UCSD-AML1 (cell line): Measurements from ENCODE around the gene HNRNPF.

Source experiments
- DNase-seq: peaks from one replicate; lab custom pipeline; 2025; ENCODE audit not compliant: unreplicated experiment; lab: John Stamatoyannopoulos, UW

The HNRNPF gene

DNA sequence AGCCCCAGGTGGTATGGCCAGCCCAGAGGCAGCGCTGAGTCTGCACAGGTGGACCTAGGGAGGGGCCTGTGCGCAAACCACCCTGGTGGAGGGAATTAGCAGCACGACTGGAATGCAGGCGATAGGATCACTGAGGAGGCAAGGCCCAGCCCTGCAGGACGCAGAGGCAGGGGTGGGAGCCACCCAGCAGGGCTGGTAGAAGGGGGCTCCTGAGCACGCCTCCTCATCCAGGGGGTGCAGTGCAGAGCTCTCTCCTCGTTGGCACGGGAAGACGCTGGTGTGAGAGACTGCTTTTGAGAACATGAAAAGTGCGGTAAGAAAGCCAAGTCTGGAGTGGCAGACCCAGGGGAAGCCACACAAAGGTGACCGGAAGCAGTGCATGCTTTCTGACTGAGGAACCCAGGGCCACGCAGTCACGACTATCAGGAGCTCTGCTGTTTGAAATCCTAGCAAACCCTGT, 31.5 kb downstream of the HNRNPF start:
- DNase-seq: no peak

DNA sequence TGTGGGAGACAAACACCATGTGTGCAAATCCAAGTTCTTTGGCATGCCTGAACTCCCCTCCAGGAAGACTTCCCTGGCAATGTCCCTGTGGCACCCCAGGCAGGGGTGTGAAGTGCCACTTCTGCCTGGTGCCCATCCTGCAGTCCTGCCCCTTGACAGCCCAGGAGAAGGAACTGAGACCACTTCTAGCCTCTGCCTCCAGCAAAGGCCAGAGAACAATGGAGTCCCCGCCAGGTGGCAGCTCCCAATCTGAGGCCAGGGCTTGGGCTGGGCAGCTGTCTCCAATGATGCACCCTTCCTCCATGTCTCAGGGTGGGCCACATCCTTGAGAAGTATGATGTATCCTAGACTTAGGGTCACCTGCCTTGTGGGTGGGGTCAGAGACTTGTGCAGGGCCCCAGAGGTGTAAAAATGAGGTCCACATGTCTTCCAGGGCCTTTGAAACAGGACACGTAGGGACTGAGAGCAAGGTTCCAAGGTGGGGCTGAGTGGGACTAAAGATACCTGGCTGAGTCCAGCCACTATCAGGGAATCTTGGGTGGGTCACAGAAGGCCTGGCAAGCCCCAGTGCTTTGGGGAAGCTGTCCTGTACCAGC, 32.1 kb downstream of the HNRNPF start:
- DNase-seq: no peak

DNA sequence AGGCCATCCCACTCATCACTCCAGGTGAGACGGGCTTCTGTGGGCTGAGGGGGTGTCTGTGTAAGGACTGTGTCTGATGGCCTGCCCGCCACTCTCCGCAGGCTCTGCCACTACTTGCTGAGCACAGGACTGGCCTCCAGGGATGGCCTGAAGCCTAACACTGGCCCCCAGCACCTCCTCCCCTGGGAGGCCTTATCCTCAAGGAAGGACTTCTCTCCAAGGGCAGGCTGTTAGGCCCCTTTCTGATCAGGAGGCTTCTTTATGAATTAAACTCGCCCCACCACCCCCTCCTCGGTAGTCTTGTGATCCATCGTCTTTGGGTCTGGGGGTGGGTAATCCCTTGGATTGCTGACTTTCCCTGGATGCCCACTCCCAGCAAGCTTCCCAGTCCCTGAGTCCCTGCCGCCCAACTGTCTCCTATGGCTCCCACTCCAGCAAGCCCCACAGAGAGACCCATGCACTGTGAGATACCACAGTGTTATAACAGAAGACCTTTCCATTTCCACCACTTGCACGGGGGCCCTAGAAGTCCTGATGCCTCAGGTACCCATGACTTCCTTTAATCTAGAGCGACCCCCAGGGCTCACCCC, 32.8 kb downstream of the HNRNPF start:
- DNase-seq: no peak

DNA sequence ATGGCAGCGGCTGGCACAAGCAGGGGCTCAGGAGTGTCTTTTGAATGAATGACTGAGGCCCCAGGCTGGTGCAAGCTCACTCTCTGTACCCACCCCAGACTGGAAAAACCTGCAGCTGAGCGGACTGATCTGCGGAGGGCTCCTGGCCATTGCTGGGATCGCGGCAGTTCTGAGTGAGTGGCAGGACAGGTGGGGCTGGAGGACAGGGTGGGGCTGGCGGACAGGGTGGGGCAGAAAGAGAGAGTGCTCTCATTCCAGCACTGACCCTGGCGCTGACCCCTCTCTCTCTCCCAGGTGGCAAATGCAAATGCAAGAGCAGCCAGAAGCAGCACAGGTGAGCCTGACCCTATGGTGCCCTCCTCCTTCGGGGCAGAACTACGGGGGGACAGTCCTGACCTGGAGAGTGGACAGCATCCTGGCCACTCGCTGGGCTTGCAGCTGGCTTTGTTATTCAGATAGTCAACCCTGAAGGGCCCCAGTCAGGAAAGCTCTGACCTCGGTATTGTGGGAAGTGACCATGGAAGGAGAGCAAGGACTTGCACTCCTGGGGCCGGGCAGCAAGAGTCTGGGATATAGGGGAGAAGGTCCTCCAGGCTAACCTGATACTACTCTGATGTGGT, 33.5 kb downstream of the HNRNPF start:
- DNase-seq: no peak

DNA sequence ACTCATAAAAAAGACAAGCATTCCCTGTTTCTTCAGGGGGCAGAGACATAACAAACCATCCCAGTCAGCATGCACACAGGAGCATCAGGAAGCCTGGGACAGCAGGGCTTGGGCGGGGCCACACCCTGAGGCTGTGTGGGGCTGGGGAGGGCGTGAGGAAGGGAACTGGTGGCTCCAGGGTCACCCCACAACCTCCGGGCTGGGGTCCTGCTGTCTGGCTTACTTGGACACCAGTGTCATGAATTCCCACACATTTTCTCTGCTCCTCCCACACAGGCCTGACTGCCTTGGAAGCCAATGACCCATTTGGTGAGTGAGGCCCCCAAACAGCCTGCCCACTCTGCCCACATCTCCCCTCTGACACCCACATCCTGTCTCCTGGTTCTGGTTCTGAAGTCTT, 34.8 kb downstream of the HNRNPF start:
- no peak for DNase-seq

DNA sequence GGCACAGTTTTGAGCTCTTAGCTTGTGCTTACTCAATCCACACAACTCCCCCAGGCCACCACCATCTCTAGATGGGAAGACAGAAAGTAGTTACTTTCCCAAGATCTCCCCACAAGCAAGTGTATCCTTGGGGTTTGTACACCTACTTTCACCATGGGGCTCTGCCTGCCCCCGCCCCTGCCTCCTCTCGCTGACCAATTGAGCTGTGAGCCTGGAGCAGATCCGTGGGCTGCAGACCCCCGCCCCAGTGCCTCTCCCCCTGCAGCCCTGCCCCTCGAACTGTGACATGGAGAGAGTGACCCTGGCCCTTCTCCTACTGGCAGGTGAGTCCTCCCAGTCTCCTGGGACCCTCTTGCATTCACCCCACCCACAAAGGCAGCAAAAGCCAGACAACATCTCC, 35.5 kb downstream of the HNRNPF start:
- no peak for DNase-seq

DNA sequence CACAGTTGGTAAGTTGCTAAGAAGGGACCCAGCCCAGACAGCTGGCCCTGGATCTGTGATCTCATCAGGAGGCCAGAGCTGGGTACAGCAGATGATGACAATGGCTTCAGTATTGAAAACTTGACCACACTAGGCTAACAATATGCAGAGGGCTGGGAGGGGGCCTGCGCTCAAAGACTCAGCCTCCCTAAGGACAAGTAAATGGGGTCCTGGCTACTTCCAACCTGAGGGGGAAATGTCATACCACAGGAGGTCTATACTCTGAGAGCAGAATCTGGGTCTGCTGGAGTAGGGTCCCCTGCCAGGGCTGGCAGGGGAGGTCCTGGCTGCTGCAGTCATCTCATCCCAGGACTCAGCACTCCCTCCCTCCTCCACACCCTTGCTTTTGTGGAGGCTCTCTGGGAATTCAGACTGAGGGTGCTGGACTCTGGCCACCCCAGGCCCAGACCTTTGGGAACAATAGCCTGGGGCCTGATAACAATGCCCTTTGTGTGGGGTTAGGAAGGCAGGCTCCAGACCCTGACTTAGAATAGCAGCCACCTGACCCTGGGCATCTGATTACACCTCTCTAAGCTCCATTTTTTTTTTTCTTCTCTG, 36.1 kb downstream of the HNRNPF start:
- DNase-seq: no peak

DNA sequence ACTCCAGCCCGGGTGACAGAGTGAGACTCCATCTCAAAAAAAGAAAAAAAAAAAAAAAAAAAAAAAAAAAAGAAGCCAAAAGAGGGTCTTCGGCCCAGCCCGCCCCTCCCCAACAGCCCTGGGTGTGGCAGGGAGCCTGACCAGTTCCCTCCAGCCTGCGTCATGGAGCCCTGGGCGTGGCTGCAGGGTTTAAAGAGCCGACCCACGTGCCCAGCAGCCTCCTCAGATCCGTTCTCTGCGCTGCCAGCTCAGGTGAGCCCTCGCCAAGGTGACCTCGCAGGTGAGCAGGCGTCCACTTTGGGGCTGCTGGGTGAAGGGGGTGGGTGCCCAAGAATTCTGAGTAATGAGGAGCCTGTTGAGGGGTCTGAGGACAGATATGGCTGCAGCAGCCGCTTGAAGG, 37.6 kb downstream of the HNRNPF start, which contains the start of gene FXYD4:
Gene FXYD4, plus strand, starts transcription at position 219 of the 400 bp plus-strand sequence. CDS start 2,111 bp downstream, outside the sequence.
- no peak for DNase-seq

DNA sequence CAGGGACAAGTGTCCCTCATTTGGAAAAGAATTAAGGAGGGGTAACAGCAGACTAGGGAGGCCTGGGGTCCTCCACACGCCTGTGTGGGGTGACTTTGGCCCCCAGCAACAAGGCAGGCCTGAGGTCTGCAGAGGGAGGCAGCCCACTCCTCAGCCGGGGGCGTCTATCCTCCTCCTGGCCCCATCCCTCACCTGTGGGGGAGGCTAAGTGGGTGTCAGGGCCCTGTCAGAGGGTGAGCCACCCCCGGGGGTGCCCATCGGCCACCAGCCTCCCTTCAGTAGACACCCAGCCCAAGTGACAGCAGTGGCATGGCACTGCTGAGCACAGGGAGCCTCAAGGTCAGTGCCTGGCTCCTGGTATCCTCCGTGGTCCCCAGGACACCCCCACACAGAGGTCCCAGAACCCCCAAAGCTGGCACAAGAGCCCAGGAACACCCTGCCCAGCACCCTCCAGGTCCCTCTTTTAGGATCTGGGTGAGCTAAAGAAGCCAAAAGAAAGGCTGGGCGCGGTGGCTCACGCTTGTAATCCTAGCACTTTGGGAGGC, 38.2 kb downstream of the HNRNPF start:
- no peak for DNase-seq

DNA sequence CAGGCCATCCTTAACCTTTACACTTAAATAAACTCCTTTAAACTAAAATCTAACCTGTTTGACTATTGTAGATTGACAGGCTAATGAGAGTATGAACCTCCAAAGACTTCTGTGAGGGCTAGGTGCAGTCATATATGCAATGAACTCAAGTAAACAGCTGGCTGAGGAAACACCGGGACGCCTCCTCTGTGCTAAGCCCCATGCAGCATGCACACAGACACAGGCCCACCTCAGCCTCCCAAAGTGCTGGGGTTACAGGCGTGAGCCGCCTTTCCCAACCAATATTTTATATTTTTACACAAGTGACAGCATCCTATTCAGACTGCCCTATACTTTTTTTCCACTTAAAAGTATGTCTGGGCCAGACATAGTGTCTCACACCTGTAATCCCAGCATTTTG, 39.1 kb downstream of the HNRNPF start:
- DNase-seq: no peak

DNA sequence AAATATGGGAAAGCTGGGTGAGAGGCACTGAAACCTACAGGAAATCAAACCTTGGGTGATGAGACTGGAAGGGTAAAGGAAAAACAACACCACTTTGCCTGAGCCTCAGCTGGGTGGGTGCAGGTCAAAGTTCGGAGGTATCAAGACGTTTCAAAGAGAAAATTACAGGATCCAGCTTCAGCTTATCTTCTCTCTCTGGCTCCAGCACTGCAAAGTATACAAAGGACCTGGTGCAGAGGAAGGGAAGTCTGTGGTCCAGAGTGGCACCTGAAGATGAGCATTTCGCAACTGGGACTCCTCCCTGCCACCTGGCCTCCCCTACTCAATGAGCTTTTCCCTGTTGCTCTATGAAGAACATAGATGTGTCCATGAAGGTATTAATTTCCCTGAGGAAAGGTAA, 44.0 kb downstream of the HNRNPF start:
- DNase-seq: no peak

DNA sequence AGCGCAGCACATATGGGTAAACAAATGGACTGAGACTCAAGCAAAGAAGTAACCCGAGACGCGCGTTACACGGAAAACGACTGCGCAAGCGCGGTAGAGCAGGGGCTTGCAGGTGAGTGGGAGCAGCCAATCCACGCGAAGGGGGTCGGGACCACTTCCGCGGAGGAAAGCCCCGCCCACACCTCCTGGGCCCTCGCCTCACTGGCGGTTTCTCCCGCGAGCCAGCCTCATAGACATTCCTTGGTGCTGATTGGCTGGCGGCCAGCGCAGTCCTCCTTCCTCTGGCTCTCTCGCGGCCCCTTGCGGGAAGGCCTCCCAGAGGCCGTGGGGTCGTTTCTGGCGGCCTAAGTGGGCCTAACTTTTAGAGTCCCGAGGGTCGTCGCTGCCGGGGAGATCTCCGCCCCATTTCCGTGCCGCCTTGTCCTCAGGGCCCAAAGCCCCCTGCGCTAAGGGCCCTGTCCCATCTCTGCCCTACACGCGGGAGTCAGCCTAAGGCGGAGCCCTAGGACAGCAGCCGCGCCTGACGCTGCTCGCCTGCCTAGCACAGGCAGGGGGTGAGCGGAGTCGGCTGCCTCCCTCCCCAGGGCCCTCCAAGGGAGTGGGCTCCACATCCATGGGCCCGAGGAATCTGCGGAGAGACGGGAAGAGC, 46.7 kb downstream of the HNRNPF start:
- DNase-seq: no peak

DNA sequence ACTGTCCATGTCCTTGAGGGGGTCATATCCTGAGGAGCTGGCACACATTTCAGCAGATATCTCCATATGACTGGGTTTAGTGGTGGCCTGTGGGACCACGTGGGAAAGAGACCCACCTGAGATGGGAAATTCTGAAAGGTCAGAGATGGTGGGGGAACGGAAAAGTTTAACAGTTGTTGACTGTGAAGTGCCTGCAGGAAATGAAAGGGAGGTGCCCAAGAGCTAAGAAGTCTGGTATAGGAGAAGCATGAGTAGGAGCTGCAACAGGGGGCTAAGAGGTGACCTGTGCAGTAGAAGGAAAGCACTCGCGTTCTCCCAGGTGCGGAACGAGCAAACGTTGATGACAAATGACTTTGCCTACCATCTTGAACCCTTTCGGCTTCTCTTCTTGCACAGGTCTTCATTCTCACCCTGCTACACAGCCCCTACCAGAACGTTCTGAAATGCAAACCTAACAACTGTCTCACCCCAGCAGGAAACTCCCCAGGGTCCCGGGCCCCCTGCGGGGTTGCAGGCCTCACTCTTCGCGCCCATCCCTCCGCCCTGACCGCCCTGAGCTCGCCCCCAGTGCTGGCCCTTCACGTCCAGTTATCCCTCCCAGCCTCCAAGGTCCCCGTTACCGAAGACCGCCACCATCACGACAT, 47.3 kb downstream of the HNRNPF start:
- DNase-seq: no peak

DNA sequence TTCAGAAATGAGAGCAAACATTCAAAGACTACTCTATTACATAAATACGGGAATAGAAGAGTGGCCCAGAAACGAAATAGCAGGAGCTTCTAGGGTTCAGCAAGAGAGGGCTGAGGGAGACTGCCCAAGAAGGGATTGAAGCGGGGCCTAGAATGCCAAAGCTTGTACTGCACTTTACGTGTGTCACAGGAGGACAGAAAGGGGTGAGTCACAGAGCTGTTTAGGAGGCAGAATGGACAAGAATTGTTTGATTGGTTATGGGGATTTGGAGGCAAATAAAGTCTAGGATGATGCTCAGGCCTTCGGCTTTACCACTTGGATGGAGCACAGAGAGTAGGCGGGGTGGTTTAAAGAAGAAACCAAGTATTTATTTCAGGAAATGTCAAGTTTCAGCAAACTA, 48.9 kb downstream of the HNRNPF start:
- no peak for DNase-seq

DNA sequence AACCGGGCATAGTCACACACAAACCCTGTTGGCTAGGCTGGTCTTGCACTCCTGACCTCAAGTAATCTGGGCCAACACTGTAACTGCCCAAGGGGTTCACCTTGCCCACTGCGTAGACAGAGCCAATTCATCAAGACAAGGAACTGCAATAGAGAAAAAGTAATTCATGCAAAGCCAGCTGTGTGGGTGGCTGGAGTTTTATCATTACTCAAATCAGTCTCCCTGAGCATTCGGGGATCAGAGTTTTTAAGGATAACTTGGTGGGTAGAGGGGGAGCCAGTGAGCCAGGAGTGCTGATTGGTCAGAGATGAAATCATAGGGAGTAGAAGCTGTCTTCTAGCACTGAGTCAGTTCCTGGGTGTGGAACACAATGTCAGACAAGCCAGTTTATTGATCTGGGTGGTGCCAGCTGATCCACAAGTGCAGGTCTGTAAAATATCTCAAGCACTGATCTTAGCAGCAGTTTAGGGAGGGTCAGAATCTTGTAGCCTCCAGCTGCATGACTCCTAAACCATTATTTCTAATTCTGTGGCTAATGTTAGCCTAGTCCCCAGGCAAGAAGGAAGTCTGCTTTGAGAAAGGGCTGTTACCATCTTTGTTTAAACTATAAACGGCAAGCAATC, 53.1 kb downstream of the HNRNPF start:
- no peak for DNase-seq

DNA sequence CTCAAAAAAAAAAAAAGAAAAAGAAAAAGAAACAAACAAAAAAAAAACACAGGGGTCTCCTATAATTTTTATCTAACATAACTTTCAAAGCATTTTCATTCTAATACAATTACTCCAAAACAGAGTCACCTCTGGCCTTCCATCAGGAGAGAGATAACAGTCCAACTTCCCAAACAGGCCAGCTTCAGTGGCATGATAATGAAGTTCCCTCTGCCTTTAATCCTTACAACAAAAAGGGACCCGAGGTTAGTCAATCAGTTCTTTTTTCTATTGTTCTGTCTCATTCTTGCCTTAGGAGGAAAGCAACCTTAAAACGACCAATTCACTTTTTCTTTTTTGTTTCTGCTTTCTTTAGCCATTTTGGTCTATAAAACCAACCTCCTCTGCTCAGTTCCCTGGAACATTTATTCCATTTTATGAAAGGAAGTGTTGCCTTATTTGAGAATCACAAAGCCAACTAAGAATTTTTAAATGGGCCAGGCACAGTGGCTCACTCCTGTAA, 54.1 kb downstream of the HNRNPF start:
- DNase-seq: no peak

DNA sequence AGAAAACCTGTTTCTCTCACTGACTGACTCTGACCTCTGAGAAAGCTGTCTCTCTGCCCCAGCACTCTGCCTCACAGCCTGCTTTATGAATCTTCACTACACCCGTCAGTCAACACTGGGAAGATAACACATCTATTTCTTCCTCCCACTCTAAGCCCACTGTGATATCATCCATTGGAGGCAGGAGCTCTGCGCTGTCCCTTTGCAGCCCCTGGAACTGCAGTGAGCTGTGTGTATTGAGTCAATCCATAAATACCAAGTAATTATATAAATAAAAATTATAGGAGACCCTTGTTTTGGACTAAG, 54.7 kb downstream of the HNRNPF start:
- DNase-seq: no peak

DNA sequence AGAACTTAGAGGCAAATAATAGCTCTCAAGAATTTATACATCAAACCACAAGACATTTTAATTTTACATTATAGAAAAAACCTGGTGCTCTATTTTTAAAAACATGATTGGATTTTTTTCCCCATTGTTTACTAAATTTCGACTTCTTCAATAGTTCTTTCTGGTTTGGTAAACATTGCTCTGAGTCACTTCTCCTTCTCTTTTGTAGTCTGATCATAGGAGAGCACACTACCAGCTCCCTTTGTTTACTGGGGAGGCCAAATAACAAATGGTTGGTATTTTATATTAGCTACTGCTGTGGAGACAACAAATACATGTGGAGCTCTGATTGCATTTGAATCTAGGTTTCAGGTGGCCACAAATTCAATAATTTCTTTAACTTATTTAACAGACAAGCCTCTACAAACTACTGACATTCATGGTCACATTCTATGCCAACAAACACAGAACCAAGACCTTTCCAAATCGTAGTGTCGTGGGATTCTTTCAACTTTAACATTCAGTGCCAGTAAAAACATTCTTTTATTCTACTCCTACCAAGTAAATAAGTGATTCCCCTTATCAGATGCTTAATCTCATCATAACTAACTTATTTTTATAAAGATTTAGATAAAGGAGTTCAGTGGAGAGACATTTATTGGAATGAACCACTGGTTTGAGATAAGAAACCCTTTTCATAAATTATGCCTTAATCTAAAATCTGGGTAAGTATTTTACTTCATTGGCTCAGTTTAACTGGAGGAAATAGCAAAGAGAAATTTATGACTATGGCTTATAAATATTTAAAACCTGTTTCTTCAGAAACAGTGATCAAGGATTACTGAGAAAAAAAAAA, 55.3 kb downstream of the HNRNPF start:
- no peak for DNase-seq

DNA sequence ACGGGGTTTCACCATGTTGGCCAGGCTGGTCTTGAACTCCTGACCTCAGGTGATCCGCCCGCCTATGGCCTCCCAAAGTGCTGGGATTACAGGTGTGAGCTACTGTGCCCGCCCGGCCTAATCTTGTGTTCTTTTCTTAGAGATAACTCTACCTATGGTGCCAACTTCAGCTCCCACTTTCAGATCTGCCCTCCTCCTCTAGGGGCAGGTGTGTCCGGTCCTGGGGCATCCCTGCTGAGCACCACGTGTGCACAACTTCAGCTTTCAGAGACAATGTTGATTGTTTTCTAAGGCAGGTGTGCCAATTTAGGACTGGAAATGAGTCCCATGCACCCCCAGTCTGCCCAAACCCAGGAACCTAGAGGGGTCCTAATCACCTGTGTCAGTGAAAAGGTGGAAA, 56.0 kb downstream of the HNRNPF start:
- no peak for DNase-seq

DNA sequence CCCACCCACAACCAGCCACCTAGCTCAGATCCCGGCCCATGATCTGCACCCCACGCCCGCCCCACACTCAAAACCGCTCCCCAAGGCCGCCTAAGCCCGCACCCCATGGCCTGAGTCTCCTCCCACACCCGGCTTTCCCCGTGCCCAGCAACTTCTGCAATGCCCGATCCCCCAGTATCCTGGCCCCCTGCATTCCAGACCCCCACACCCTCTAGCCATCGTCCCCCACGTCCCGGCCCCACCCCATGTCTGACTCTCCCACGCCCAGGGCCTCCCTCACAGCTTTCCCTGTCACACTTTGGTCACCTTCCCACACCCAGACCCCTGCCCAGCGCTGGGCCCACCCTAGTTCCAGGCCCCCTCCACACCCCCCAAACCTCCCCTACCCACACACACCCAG, 57.7 kb downstream of the HNRNPF start:
- DNase-seq: no peak
